ENCODE results near the gene LRRC27.

The LRRC27 gene

GRCh38 chr10:132405463-132405991, 73.5 kb downstream of the LRRC27 start:
- DNase-seq, result no peak

DNA sequence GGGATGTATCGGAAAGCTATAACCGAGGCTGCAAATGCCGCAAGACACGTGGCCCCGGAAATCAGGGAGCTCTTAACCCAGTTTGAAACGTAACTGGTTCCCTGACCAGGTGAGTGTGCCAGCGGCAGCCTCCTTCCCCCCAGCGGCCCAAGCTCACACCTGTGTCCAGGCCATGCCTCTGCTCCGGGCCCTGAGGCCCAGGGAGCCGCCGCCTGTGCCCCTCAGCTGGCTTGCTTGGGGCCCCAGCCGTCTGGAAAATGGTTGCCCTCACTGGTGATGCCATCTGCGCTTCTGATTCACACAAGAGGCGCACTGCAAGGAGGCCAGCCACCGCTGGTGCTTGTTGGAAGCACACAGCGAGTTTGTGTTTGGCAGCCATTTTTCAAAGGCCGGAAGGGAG, 74.2 kb downstream of the LRRC27 start:
- no peak for DNase-seq

GRCh38 chr10:132406750-132407149, 74.8 kb downstream of the LRRC27 start:
- no peak for DNase-seq

DNA sequence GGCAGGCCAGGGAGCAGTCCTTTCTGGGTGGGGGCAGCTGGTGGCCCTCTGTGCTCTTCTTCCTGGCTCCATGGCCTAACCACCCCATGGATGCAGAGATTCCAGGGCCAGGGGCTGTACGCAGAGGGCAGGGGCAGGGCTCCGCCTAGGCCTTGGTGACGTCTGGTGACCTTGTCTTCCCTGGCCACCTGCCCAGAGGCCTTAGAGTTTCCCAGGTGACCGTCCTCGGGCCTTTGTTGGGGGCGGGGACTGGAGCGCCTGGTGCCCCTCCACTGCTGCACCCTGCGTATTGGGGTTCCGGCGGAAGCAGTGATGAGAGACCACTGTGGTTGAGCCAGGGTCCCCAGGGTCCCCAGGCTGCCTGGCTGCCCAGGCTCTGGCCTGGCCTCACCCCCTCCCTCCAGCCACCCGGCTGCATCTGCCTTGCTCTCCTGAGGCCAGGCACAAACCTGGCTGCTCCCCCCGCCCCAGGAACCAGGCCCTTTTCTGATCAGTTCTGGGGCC, 75.3 kb downstream of the LRRC27 start:
- DNase-seq, result no peak

- DNase-seq, result no peak
These were observed 75.9 kb downstream of the LRRC27 start for GRCh38 chr10:132407846-132408278.

DNA sequence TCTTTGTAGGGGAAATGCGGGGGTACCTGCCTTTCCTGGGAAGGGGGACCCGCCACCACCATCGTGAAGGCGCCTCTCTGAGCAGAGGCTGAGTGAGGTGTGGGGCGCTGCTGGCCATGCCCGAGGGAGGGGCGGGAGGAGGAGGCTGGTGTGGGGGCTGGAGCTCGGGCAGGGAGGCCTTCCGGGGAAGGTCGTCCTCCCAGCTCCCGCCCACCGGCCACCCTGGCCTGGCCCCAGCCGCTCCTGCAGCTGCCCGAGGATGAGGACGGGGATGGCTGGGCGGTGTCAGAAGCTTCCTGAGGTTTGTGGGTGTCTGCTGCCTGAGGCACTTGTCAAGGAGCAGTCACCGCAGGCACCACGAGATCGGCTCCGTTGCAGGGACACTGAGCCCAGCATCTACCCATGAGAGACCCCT, 76.4 kb downstream of the LRRC27 start:
- no peak for DNase-seq

DNA sequence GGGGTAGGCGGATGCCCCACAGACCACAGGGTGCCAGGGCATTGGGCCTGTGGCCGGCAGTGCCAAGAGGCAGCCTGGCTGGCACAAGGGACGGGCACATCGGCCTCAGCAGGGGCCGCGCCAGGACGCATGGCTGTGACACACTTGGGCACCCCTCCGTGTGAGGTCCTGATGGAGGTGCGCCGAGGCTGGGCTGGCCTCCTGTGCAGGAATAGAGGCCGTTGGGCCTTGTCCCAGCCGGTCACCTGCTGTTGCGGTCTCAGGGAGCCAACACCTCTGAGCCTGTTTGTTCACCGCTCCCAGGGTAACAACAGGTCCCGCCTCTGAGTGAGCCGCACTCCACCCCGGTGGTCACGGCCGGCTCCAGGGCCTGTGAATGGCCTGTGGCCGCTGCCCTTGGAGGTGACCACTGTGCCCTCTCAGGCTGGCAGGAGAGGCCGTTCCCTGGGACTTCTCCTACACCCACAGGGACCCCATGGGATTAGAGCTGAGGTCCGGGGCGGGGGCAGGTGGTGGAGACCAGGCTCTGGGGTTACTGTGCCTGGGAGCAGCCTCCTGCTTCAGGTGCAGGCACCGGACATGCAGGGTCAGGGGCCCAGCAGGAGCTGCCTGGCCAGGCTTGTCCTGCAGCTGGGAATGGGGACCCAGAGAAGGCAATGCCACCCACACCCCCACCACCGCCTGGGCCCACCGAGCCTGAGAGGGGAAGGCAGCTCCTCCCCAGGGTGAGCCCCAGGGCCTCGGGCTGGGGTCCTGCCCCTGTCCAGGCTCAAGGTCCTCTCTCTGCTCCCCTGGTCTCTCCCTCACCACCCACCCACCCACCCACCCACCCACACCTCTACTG, 77.1 kb downstream of the LRRC27 start:
- DNase-seq, result no peak

DNA sequence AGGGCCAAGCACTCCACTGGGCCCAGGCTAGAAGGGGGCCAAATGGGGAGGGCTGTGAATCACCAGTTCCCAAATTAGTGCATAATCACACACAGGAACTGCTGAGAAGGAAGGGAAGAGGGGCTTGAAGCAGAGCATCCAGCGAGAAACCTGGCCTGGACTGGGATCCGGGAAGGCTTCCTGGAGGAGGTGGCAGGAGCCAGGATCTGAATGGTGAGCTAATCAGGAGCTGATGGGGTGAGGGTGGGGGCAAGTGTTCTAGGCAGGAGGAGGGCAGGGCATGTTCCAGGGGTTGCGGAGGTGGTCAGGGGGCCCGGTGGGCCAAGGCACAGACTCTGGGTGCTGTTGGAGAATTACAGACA, 77.7 kb downstream of the LRRC27 start:
- no peak for DNase-seq

GRCh38 chr10:132410056-132410778, 78.2 kb downstream of the LRRC27 start:
- DNase-seq, result no peak

DNA sequence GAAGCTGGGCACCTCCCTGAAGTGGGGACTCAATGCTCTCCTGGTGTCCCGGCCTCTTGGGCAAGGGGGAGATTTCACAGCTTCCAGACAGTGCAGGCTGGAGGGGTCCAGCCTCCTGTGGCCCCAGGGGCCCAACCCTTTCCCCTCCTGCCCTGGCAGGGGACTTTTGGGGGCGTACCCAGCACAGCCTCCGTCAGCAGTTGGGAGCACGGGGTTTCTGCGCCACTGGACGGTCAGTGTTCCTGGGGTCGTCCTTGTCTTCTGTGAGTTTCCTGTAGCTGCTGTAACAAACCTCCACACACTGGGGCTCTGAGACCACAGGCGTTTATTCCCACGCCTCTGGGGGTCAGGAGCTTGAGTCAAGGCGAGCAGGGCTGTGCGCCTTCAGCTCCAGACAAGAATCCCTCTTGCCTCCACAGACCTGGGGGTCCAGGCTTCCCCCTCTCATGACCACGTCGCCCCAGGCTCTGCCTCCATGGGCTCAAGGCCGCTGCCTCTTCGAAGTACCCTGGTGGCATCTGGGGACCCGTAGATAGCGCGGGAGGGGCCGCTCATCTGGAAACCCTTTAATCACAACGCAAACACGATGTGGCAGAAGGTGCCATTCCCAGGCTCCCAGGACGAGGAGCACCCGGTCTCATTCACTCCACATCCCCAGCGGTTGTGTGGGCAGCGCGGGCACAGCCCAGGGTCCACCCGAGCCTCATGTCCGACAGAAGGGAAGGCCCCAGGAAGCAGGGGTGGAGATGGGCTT, 79.0 kb downstream of the LRRC27 start:
- DNase-seq, result no peak

- DNase-seq, result no peak
These were observed 79.7 kb downstream of the LRRC27 start for GRCh38 chr10:132411561-132412253.

- DNase-seq, result no peak
These were observed 80.6 kb downstream of the LRRC27 start for GRCh38 chr10:132412316-132413192.

DNA sequence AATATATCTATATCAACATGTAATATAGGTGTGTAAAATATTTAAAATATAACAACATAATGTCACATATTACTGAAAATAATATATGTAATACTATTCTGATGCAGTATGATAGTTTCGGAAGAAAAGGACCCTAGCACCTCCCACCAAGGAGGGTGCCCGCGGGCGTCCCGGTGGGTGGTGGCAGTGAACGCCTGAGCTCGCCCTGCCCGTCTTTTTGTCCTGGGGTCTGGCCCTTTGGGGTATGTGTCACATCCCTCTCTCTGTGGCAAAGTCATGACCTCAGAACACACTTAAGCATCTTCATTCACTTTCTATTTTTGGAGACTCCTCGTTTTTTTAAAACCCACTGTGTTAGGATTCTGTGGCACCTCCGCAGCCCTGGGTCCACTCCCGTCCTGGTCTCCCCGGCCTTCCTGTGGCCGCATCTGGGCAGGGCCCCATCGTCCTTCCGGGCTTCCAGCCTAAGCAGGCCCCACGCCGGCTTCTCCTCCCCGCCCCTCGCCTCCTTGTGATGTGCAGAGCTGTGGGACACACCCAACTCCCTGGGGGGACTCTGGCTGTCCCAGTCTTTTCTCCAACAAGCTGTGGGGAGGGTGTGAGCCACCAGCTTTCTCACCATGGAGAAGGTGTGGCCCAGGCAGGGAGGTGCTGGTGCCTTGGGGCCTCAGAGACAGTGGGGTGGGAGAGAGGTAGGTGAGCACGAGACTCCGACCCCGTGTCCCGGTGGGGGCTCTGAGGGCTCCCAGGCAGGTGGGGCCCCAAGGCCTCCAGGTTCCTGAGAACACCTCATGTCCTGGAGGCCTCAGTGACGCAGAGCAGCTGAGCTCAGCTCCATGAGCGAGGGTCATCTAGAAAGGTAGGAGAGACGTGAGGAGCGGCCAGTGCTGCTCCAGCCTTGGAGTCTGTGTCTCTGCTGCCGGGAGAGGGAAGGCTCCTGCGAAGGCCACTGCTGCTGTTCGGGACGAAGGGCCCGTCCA, 81.5 kb downstream of the LRRC27 start:
- no peak for DNase-seq

GRCh38 chr10:132414402-132415016, 82.5 kb downstream of the LRRC27 start:
- no peak for DNase-seq

- DNase-seq, result no peak
These were observed 83.3 kb downstream of the LRRC27 start for GRCh38 chr10:132415255-132415654.

- DNase-seq, result no peak
These were observed 84.0 kb downstream of the LRRC27 start for GRCh38 chr10:132415956-132416355.

DNA sequence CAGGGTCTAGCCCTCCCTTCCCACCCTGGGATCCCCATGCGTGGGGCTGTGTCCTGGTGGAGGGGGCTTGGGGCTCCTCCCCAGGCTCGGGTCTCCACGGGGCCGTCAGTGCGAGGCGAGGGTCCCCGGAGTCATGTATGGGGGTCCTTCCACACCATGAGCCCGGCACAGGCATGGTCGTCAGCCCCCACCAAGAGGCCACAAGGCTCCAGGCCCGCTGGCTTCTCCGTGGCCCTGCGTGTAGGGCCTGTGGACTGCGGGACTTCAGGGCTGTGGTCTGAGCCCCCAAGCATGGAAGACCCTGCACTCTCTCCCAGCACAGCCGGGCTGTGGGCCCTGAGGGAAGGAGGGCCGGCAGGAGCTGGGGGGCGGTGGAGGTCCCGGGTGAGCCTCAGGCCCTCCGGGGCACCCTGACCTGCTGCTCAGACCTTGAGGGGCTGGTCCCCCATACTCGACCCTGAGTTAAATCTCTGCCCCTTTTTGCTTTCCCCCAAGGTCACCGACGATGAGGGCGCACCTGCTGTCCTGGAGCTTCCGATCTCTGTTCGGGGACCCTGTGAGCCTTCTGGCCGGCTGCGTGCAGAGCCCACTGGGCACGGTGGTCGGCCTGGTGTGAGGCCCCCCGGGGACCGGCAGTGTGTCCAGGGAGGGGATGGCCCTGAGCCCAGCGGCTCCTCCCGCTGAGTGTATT, 84.7 kb downstream of the LRRC27 start:
- DNase-seq, result no peak

- no peak for DNase-seq
These were observed 85.4 kb downstream of the LRRC27 start for GRCh38 chr10:132417257-132417910.
